ENCODE results near the gene FNTB. TPM values are rescaled to one million over a fixed set of nuclear protein-coding genes. Genes with fewer than 3 reads are reported as not detected.
A peak's percentile ranks its signal among the peaks of the same experiment; 100 is the strongest.

The FNTB gene
- total and polyA plus RNA-seq, 9 of the 15 experiments (the other 6 are each of a cell fraction or from before 2014, with no cell fraction given) = 6.9 to 23.2 (median 12.2) TPM

- TF ChIP-seq NCOR1 (IDR thresholded peaks at IDR 0.05) (peak; percentile 16; the same call in 1 of the 2 replicates), BHLHE40 (IDR thresholded peaks at IDR 0.05; ENCODE audit: low read length) (peak; percentile 93), SAFB (IDR thresholded peaks at IDR 0.05; ENCODE audit: borderline replicate concordance, low read depth, low read length) (no peak), MIER1 (IDR thresholded peaks at IDR 0.05; ENCODE audit: low read depth) (no peak), STAT6 (CRISPR knock-in tag; IDR thresholded peaks at IDR 0.05) (no peak), SUPT5H (IDR thresholded peaks at IDR 0.05) (peak; percentile 75), NCOA6 (IDR thresholded peaks at IDR 0.05) (no peak), CHAMP1 (IDR thresholded peaks at IDR 0.05) (no peak), HMG20A (CRISPR knock-in tag; conservative IDR thresholded peaks at IDR 0.05) (no peak), ZNF707 (CRISPR knock-in tag; conservative IDR thresholded peaks at IDR 0.05) (no peak), POLR2AphosphoS5 (IDR thresholded peaks at IDR 0.05; ENCODE audit: control insufficient read depth, insufficient read depth, low read depth, low read length) (no peak), HSF4 (CRISPR knock-in tag; IDR thresholded peaks at IDR 0.05; ENCODE audit: borderline replicate concordance) (no peak), NFRKB (IDR thresholded peaks at IDR 0.05; ENCODE audit: low read depth) (no peak), ZNF431 (CRISPR knock-in tag; IDR thresholded peaks at IDR 0.05) (no peak), ZBTB8A (IDR thresholded peaks at IDR 0.05; ENCODE audit: partially characterized antibody) (no peak), CBFB (CRISPR knock-in tag; IDR thresholded peaks at IDR 0.05) (no peak)
- TF ChIP-seq, protein P1, sequence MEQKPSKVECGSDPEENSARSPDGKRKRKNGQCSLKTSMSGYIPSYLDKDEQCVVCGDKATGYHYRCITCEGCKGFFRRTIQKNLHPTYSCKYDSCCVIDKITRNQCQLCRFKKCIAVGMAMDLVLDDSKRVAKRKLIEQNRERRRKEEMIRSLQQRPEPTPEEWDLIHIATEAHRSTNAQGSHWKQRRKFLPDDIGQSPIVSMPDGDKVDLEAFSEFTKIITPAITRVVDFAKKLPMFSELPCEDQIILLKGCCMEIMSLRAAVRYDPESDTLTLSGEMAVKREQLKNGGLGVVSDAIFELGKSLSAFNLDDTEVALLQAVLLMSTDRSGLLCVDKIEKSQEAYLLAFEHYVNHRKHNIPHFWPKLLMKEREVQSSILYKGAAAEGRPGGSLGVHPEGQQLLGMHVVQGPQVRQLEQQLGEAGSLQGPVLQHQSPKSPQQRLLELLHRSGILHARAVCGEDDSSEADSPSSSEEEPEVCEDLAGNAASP (IDR thresholded peaks at IDR 0.05) = no peak
- TF ChIP-seq, protein P2, sequence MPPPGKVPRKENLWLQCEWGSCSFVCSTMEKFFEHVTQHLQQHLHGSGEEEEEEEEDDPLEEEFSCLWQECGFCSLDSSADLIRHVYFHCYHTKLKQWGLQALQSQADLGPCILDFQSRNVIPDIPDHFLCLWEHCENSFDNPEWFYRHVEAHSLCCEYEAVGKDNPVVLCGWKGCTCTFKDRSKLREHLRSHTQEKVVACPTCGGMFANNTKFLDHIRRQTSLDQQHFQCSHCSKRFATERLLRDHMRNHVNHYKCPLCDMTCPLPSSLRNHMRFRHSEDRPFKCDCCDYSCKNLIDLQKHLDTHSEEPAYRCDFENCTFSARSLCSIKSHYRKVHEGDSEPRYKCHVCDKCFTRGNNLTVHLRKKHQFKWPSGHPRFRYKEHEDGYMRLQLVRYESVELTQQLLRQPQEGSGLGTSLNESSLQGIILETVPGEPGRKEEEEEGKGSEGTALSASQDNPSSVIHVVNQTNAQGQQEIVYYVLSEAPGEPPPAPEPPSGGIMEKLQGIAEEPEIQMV (tag; conservative IDR thresholded peaks at IDR 0.05; ENCODE audit: low read depth) = no peak
- TF ChIP-seq, protein P3, sequence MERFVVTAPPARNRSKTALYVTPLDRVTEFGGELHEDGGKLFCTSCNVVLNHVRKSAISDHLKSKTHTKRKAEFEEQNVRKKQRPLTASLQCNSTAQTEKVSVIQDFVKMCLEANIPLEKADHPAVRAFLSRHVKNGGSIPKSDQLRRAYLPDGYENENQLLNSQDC (CRISPR knock-in tag; IDR thresholded peaks at IDR 0.05) = 0 out of 2 replicates have a peak, but pooled peaks have one; percentile 26
Observed at GRCh38 chr14:65102441-65103149, 115.9 kb downstream of the FNTB start, which contains the start of gene MAX (continued).

Data from K562 (cell line).